Transverse colon (tissue), 4 donors: ENCODE measurements around the gene ORC3.

Experiments used
- POLR2AphosphoS5 ChIP-seq, 3 donors: sonication (generic); formaldehyde crosslinking; IDR thresholded peaks; one replicate each; pipeline ENCODE4 v1.6.1; 2016; ENCODE audit warnings: antibody characterized with exemption in 3 of 3
- TF ChIP-seq, protein P1 (sequence below), 5 experiments: fragments of 200-600 bp in 3 of 5; fragments of 450-650 bp in 2 of 5; sonication (generic) in 3 of 5; IDR thresholded peaks; 1 replicate in 2 of 5; 2 replicates in 3 of 5; pipeline ENCODE4 v1.5.1; 2016 to 2017; ENCODE audit warnings: antibody characterized with exemption in 5 of 5, inconsistent platforms in 3 of 5, mild to moderate bottlenecking in 2 of 5, moderate library complexity in 1 of 5

DNA sequence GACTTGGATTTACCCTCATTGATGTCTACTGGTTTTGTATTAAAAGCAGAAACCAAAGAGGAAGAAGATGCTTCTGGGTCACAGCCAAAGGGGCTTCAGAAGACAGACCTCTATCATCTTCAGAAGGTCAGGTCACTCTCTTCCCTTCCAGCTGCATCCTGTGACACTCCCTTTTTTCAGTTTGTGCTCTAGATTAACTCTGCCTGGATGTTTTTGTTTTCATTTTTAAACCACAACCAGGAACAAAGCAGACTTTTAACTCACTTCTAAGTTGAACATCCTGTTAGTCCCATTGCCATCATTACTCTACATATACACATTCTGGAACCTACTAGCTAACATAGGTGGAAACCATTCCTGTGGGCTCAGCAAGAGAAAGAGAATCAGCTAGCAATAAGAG lies 66.9 kb downstream of the ORC3 start:
- TF ChIP-seq, protein P1, sequence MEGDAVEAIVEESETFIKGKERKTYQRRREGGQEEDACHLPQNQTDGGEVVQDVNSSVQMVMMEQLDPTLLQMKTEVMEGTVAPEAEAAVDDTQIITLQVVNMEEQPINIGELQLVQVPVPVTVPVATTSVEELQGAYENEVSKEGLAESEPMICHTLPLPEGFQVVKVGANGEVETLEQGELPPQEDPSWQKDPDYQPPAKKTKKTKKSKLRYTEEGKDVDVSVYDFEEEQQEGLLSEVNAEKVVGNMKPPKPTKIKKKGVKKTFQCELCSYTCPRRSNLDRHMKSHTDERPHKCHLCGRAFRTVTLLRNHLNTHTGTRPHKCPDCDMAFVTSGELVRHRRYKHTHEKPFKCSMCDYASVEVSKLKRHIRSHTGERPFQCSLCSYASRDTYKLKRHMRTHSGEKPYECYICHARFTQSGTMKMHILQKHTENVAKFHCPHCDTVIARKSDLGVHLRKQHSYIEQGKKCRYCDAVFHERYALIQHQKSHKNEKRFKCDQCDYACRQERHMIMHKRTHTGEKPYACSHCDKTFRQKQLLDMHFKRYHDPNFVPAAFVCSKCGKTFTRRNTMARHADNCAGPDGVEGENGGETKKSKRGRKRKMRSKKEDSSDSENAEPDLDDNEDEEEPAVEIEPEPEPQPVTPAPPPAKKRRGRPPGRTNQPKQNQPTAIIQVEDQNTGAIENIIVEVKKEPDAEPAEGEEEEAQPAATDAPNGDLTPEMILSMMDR (IDR thresholded peaks at IDR 0.05), result no peak
- no peak for TF ChIP-seq POLR2AphosphoS5 (IDR thresholded peaks at IDR 0.05)
